SU-DHL-6 (cell line): Measurements from ENCODE around the gene NUBP2.

Source experiments
- H2AFZ ChIP-seq: fragments of 200-600 bp; sonication (generic); 2 replicates; pipeline ENCODE4 v1.6.1; 2014; ENCODE audit warnings: low read depth, mild to moderate bottlenecking, moderate library complexity, mixed read lengths, antibody characterized with exemption, low read length; ENCODE audit not compliant: severe bottlenecking
- H3F3A ChIP-seq: fragments of 200-600 bp; shearing (Covaris generic); 2 replicates; pipeline ENCODE4 v1.6.0; 2016; ENCODE audit warnings: antibody characterized with exemption, mild to moderate bottlenecking; ENCODE audit not compliant: insufficient read depth
- H3K27ac ChIP-seq: fragments of 200-600 bp; sonication (generic); 2 replicates; pipeline ENCODE4 v1.5.1; 2016; ENCODE audit warnings: low read depth, mild to moderate bottlenecking, low read length, moderate library complexity, mixed read lengths
- H3K27me3 ChIP-seq: fragments of 200-600 bp; sonication (generic), shearing (Covaris generic); 2 replicates; pipeline ENCODE4 v1.6.0; 2014; ENCODE audit warnings: mild to moderate bottlenecking, low read length
- H3K36me3 ChIP-seq: fragments of 200-600 bp; sonication (generic); 2 replicates; pipeline ENCODE4 v1.6.1; 2014; ENCODE audit warnings: mild to moderate bottlenecking, low read length, mixed read lengths
- H3K4me2 ChIP-seq: fragments of 300-600, 200-600 bp; shearing (Covaris generic), sonication (generic); 2 replicates; pipeline ENCODE4 v1.6.0; 2014; ENCODE audit warnings: low read length, low read depth, mild to moderate bottlenecking; ENCODE audit not compliant: poor library complexity, severe bottlenecking
- H3K4me3 ChIP-seq: fragments of 200-600 bp; sonication (generic); 2 replicates; pipeline ENCODE4 v1.5.1; 2014; ENCODE audit warnings: antibody characterized with exemption, low read length, mild to moderate bottlenecking, mixed read lengths; ENCODE audit not compliant: insufficient read depth, poor library complexity, severe bottlenecking
- H3K79me2 ChIP-seq: fragments of 200-600 bp; sonication (generic); 2 replicates; pipeline ENCODE4 v1.6.1; 2014; ENCODE audit warnings: mild to moderate bottlenecking, low read length, moderate library complexity; ENCODE audit not compliant: insufficient read depth
- H3K9ac ChIP-seq: fragments of 200-600 bp; sonication (generic); 2 replicates; pipeline ENCODE4 v1.7.0; 2014; ENCODE audit warnings: mild to moderate bottlenecking, low read length
- H3K9me2 ChIP-seq: fragments of 200-600 bp; sonication (generic); replicated peaks from 2 replicates; pipeline ENCODE4 v1.6.1; 2014; ENCODE audit warnings: low read length; ENCODE audit not compliant: insufficient read depth
- H3K9me3 ChIP-seq: fragments of 200-600 bp; sonication (generic); 2 replicates; pipeline ENCODE4 v1.6.1; 2014; ENCODE audit warnings: low read length, mixed read lengths; ENCODE audit not compliant: insufficient read depth
- H4K20me1 ChIP-seq: fragments of 200-600 bp; sonication (generic); 2 replicates; pipeline ENCODE4 v1.6.1; 2014; ENCODE audit warnings: low read depth, mild to moderate bottlenecking, antibody characterized with exemption, low read length, moderate library complexity, mixed read lengths
- EZH2phosphoT487 ChIP-seq: fragments of 200-600 bp; sonication (generic), shearing (Covaris generic); conservative IDR thresholded peaks from 2 replicates; pipeline ENCODE4 v1.6.1; 2018; ENCODE audit warnings: mild to moderate bottlenecking, antibody characterized with exemption, low read length, moderate library complexity, mixed read lengths
- TF ChIP-seq, protein P1 (sequence below): fragments of 200-600 bp; sonication (generic); IDR thresholded peaks from one replicate; pipeline ENCODE4 v1.5.1; 2017; ENCODE audit warnings: antibody characterized with exemption, mild to moderate bottlenecking, low read length, moderate library complexity; ENCODE audit not compliant: insufficient read depth, poor library complexity, severe bottlenecking

Gene NUBP2, protein sequence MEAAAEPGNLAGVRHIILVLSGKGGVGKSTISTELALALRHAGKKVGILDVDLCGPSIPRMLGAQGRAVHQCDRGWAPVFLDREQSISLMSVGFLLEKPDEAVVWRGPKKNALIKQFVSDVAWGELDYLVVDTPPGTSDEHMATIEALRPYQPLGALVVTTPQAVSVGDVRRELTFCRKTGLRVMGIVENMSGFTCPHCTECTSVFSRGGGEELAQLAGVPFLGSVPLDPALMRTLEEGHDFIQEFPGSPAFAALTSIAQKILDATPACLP

DNA sequence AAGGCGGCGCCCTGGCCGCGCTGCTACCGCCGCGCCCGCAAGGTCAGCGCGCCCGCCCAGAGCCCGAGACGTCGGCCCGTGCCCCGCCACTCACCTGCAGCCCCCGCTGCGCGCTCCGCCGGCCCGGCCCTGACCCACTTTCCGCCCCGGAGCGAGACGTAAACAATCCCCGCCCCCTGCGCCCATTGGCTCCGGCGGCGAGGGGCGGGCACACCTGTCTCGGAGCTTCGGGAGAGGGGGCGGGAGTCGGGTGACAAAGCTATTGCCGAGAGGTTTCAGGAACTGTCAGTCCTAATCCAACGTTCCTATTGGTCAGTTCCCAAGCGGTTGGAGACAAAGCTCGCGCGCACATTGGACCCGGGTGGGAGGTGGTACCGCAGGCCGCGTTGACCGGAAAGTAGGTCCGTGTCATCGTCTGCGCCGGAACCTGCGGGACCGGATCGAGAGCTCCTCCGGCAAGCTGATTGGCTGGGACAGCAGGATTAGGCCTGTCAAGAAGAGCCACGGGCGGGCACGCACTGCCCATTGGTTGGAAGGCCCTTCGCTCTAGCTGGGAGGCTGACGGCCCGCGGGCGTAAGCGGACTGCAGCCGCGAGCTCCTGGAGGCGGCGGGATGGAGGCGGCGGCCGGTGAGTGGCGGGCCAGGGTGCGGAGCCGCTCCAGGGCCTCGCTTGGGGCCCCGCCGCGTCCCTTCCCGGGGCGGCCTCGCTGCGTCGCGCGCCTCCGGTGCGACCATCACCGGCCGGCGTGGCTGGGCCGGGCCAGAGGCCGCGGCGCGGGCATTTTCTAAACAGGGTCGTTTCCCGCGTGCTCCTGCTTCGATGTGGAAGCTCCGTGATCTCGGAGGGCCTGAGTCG is at the start of gene NUBP2, which contains the start of gene SPSB3:
NUBP2 (plus strand) TSS at position 553 of the 857 bp plus-strand sequence; CDS start at position 614, 61 bp downstream.
SPSB3 (minus strand) TSS at position 164 of the 857 bp plus-strand sequence. CDS start 1,088 bp downstream, outside the sequence.
- Histone ChIP-seq H3K4me3 (peak within 1 kb of the TSS; percentile 88), H4K20me1 (no peaks in the 10 kb centered on the region), H3K27me3 (no peaks in the 10 kb centered on the region), H3K4me2 (peak within 1 kb of the TSS; percentile 98), H3F3A (no peaks in the 10 kb centered on the region), H3K9me3 (no peaks in the 10 kb centered on the region), H3K9ac (peak within 1 kb of the TSS; percentile 90), H3K27ac (no peak within 1 kb of the TSS), H2AFZ (peak within 1 kb of the TSS; percentile 18), H3K36me3 (no peaks in the 10 kb centered on the region), H3K79me2 (peaks cover 32% of the 10 kb centered on the region), H3K9me2 (no peaks in the 10 kb centered on the region)
- TF ChIP-seq, protein P1, sequence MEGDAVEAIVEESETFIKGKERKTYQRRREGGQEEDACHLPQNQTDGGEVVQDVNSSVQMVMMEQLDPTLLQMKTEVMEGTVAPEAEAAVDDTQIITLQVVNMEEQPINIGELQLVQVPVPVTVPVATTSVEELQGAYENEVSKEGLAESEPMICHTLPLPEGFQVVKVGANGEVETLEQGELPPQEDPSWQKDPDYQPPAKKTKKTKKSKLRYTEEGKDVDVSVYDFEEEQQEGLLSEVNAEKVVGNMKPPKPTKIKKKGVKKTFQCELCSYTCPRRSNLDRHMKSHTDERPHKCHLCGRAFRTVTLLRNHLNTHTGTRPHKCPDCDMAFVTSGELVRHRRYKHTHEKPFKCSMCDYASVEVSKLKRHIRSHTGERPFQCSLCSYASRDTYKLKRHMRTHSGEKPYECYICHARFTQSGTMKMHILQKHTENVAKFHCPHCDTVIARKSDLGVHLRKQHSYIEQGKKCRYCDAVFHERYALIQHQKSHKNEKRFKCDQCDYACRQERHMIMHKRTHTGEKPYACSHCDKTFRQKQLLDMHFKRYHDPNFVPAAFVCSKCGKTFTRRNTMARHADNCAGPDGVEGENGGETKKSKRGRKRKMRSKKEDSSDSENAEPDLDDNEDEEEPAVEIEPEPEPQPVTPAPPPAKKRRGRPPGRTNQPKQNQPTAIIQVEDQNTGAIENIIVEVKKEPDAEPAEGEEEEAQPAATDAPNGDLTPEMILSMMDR, result no peak
- no peak for TF ChIP-seq EZH2phosphoT487

DNA sequence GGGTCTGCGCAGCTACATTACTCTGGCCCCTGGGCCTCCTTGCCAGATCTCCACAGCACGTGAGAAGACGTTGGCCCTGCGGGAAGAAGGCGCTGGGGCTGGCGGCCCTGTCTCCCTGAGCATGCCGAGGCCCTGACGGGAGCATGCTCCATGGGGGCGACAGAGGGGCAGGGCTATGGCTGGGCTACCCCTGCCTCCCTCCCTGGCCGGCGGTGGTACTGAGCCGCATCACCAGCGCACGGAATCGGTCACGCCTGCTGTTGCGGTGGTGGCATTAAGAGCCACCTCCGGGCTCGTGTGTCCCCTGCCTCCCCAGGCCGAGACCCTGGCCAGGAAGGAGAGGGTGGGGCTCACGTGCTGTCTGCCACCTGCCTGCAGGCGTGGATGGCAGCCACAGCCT is 48.6 kb upstream of the NUBP2 start:
- Histone ChIP-seq H3K79me2 (no peaks in the 10 kb centered on the region), H3K4me2 (no peak overlapping the region), H4K20me1 (no peaks in the 10 kb centered on the region), H2AFZ (no peak overlapping the region), H3K4me3 (no peak overlapping the region), H3K9me3 (peaks cover under 1% of the 10 kb centered on the region; the same call in 1 of the 2 replicates), H3K27me3 (no peaks in the 10 kb centered on the region), H3K36me3 (no peaks in the 10 kb centered on the region), H3K9ac (no peak overlapping the region), H3K27ac (no peak overlapping the region), H3K9me2 (no peaks in the 10 kb centered on the region), H3F3A (peaks cover 9% of the 10 kb centered on the region)
- TF ChIP-seq, protein P1, result no peak
- TF ChIP-seq EZH2phosphoT487, result no peak

DNA sequence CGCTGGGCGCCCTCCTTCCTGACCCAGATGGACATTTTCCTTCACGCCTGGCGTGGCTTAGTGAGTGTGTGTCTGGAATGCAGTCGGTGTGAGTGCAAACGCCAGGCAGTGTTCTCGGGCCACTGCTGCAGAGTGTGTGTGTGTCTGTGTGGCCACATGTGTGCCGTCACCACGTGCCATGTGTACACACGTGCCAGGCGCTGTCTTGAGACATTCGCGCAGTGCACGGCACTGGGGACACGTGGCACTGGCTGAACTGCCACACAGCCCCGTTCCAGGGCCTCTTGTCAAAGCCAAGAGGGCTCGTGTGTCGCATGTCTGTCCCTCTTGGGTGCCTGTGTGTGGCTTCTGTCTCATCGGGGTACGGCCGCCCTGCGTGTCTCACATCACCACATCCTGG is 47.9 kb upstream of the NUBP2 start:
- Histone ChIP-seq H3K9me2 (no peaks in the 10 kb centered on the region), H3K9ac (no peak overlapping the region), H3K27me3 (no peaks in the 10 kb centered on the region), H3K36me3 (no peaks in the 10 kb centered on the region), H2AFZ (no peak overlapping the region), H3K9me3 (peaks cover 4% of the 10 kb centered on the region; the same call in 1 of the 2 replicates), H3F3A (peaks cover 12% of the 10 kb centered on the region), H3K79me2 (no peaks in the 10 kb centered on the region), H3K4me2 (no peak overlapping the region), H3K27ac (no peak overlapping the region), H4K20me1 (no peaks in the 10 kb centered on the region), H3K4me3 (no peak overlapping the region)
- no peak for TF ChIP-seq EZH2phosphoT487
- TF ChIP-seq, protein P1, result no peak
